ENCODE results near the gene SPACA7.

DNA sequence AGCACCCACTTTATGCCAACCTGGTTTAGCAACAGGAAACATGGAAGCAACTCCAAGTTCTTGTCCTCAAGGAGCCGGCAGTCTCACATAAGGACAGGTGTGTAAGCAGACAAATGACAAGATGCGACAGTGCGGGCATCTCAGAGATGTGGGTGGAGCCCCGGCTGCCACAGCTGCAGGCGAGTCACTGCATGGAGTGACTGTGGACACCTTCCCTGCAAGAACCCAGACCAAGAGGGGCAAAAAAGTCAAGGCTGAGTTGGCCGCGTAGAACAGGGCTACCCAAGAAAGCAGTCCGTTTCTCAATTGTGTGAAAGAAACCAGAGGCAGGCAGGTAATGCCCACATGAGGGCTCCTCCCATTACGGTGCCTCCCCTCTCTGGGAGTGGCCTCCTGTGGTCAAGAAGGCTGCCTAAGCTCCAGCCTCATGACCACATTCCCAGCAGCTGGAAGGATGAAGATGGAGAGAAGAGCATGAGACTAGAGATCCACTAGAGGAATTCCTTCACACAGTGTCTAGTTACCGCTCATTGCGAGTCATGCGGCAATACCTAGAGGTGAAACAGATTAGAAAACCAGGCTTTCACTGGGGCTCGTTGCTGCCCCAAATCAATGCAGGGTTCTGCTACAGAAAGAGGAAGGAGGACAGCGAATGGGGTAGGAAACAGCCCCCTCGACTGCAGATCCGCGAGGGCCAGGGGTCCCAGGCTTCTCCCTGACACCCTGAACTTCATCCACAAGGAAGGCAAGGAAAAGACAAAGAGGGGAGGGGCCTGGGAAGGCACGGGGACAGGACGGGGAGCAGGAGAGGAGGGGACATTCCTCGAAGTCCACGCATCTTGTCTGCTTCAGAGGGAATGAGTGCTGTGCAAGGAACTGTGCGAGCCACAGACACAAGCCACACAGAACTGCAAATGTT is 80.2 kb downstream of the SPACA7 start:
- no peak for TF ChIP-seq TAF1 (IDR thresholded peaks at IDR 0.05; ENCODE audit: low read depth)
- TF ChIP-seq TCF12 (IDR thresholded peaks at IDR 0.05; ENCODE audit: low read depth): no peak
- no peak for TF ChIP-seq EP300 (IDR thresholded peaks at IDR 0.05; ENCODE audit: borderline replicate concordance)
- TF ChIP-seq, protein P1, sequence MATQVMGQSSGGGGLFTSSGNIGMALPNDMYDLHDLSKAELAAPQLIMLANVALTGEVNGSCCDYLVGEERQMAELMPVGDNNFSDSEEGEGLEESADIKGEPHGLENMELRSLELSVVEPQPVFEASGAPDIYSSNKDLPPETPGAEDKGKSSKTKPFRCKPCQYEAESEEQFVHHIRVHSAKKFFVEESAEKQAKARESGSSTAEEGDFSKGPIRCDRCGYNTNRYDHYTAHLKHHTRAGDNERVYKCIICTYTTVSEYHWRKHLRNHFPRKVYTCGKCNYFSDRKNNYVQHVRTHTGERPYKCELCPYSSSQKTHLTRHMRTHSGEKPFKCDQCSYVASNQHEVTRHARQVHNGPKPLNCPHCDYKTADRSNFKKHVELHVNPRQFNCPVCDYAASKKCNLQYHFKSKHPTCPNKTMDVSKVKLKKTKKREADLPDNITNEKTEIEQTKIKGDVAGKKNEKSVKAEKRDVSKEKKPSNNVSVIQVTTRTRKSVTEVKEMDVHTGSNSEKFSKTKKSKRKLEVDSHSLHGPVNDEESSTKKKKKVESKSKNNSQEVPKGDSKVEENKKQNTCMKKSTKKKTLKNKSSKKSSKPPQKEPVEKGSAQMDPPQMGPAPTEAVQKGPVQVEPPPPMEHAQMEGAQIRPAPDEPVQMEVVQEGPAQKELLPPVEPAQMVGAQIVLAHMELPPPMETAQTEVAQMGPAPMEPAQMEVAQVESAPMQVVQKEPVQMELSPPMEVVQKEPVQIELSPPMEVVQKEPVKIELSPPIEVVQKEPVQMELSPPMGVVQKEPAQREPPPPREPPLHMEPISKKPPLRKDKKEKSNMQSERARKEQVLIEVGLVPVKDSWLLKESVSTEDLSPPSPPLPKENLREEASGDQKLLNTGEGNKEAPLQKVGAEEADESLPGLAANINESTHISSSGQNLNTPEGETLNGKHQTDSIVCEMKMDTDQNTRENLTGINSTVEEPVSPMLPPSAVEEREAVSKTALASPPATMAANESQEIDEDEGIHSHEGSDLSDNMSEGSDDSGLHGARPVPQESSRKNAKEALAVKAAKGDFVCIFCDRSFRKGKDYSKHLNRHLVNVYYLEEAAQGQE (IDR thresholded peaks at IDR 0.05; ENCODE audit: low read depth): no peak
- no peak for TF ChIP-seq CEBPB (IDR thresholded peaks at IDR 0.05)
- no peak for TF ChIP-seq MAX (IDR thresholded peaks at IDR 0.05)
- no peak for TF ChIP-seq FOXM1 (IDR thresholded peaks at IDR 0.05; ENCODE audit: borderline replicate concordance, low read depth)
